Measurements from ENCODE around the gene SPTBN4.

DNA sequence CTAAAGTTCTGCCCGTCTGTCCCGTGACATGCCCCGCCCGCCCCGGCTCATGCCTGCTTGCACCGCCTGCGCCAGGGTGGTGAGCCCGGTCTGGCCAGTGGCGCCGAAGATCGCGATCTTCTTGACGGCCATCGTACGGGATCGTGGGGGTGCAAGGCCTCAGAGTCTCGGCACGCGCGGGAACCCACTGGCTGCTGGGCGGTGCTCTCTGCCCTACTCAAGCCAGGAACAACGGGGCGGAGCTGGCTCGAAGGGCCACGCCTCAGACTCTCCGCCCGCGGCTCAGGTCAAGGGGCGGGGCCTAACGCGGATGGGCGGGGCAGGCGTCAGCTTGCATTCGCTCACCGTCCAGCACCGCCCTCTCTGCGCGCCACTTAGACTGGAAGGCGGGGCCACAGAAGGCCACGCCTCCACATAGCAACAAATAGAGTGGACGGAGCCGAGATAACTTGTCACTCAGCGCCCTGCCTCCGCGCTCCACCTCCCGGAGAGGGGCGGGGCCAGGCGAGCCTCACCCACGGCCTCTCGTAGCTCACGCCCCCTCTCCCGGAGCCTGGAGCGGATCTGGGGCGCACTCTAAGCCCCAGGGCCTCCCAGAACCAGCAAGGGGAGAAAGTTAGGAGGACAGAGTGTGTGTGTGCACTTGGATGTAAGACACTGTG is 1.1 kb upstream of the SPTBN4 start, which contains the start of gene BLVRB:
- TF ChIP-seq, protein P1, sequence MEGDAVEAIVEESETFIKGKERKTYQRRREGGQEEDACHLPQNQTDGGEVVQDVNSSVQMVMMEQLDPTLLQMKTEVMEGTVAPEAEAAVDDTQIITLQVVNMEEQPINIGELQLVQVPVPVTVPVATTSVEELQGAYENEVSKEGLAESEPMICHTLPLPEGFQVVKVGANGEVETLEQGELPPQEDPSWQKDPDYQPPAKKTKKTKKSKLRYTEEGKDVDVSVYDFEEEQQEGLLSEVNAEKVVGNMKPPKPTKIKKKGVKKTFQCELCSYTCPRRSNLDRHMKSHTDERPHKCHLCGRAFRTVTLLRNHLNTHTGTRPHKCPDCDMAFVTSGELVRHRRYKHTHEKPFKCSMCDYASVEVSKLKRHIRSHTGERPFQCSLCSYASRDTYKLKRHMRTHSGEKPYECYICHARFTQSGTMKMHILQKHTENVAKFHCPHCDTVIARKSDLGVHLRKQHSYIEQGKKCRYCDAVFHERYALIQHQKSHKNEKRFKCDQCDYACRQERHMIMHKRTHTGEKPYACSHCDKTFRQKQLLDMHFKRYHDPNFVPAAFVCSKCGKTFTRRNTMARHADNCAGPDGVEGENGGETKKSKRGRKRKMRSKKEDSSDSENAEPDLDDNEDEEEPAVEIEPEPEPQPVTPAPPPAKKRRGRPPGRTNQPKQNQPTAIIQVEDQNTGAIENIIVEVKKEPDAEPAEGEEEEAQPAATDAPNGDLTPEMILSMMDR (IDR thresholded peaks at IDR 0.05) = no peak
- TF ChIP-seq POLR2A (IDR thresholded peaks at IDR 0.05) = peak; percentile 87 to 92 (median 90)

Measured in body of pancreas (tissue), 4 donors.